GM12878 (cell line): ENCODE results near the gene BBS1. TPM values are rescaled to one million over a fixed set of nuclear protein-coding genes. Genes with fewer than 3 reads are reported as not detected.

ENCODE experiments used
- ATAC-seq: fragments of 200-7000 bp; cut with Tn5 transposase; 3 replicates; pipeline ENCODE4 v1.9.1; 2020; ENCODE audit warnings: mild to moderate bottlenecking, moderate library complexity
- BruUV-seq: library from RNA; stranded (reverse); fragments of 400-500 nt; replicated peaks from 2 replicates; lab custom pipeline; 2021; lab: Mats Ljungman, UMichigan
- CTCF ChIA-PET: fragments of 300-600 bp; sonication (Branson Sonifier 250); formaldehyde crosslinking; extraction: SDS; loops from one replicate; lab custom pipeline; 2021; ENCODE audit warnings: inconsistent platforms; lab: Yijun Ruan, JAX
- POLR2A ChIA-PET: fragments of 350-600 bp; formaldehyde crosslinking; extraction: SDS; loops from one replicate; lab custom pipeline; 2021; ENCODE audit warnings: inconsistent platforms; lab: Charles Lee
- RAD21 ChIA-PET: fragments of 300-600 bp; sonication (Branson Sonifier 250); formaldehyde crosslinking; loops from one replicate; lab custom pipeline; 2023; ENCODE audit warnings: antibody characterized with exemption; ENCODE audit not compliant: unreplicated experiment; lab: Charles Lee
- SMC1A ChIA-PET: fragments of 300-600 bp; sonication (Branson Sonifier 250); formaldehyde crosslinking; loops from one replicate; lab custom pipeline; 2023; ENCODE audit not compliant: unreplicated experiment, uncharacterized antibody; lab: Charles Lee
- DNase-seq: peaks from one replicate; pipeline ENCODE4 v3.0.0-alpha.2; 2011; ENCODE audit warnings: low read depth, low spot score
- FAIRE-seq: peaks from 3 replicates; lab custom pipeline; 2011; peaks lifted over from hg19 to GRCh38; lab: Jason Lieb, UNC
- H2AFZ ChIP-seq: 2 replicates; pipeline ENCODE4 v1.6.0; 2011; ENCODE audit warnings: low read depth, low read length, control low read depth; ENCODE audit not compliant: control insufficient read depth
- H3K27ac ChIP-seq: 2 replicates; pipeline ENCODE4 v1.5.1; 2011; ENCODE audit warnings: control low read depth; ENCODE audit not compliant: control insufficient read depth, insufficient read depth
- H3K27me3 ChIP-seq, 2 experiments: replicated peaks in 1 of 2; 2 replicates each; pipeline versions ENCODE4 v1.6.0 to v1.6.1; 2011; ENCODE audit warnings: low read length in 1 of 2; ENCODE audit not compliant: control insufficient read depth in 2 of 2, insufficient read depth in 2 of 2
- H3K36me3 ChIP-seq, 2 experiments: 2 replicates each; pipeline ENCODE4 v1.5.1; 2011; ENCODE audit warnings: low read length in 1 of 2; ENCODE audit not compliant: control insufficient read depth in 2 of 2, insufficient read depth in 2 of 2
- H3K4me1 ChIP-seq: 2 replicates; pipeline ENCODE4 v1.6.1; 2011; ENCODE audit warnings: mild to moderate bottlenecking, low read length, moderate library complexity, mixed read lengths; ENCODE audit not compliant: control insufficient read depth, insufficient read depth
- H3K4me2 ChIP-seq: 2 replicates; pipeline ENCODE4 v1.6.0; 2011; ENCODE audit warnings: control low read depth; ENCODE audit not compliant: control insufficient read depth, insufficient read depth
- H3K4me3 ChIP-seq: fragments of 200-600 bp; sonication (generic); 2 replicates; pipeline ENCODE4 v1.5.1; 2016
- H3K79me2 ChIP-seq: 2 replicates; pipeline ENCODE4 v1.6.0; 2011; ENCODE audit warnings: low read length; ENCODE audit not compliant: control insufficient read depth, insufficient read depth
- H3K9ac ChIP-seq: 2 replicates; pipeline ENCODE4 v1.8.0; 2011; ENCODE audit warnings: low read length, control low read depth, mixed read lengths; ENCODE audit not compliant: control insufficient read depth, insufficient read depth
- H3K9me3 ChIP-seq: replicated peaks from 3 replicates; pipeline ENCODE4 v1.5.1; 2011; ENCODE audit warnings: mild to moderate bottlenecking, low read length; ENCODE audit not compliant: control insufficient read depth, insufficient read depth
- H4K20me1 ChIP-seq: 2 replicates; pipeline ENCODE4 v1.6.0; 2011; ENCODE audit not compliant: control insufficient read depth, insufficient read depth
- BACH1 ChIP-seq: fragments of 450-650 bp; IDR thresholded peaks from 2 replicates; pipeline ENCODE4 v1.6.1; 2017; ENCODE audit warnings: mild to moderate bottlenecking, borderline replicate concordance
- BHLHE40 ChIP-seq, 2 experiments: fragments of 450-650 bp in 1 of 2; IDR thresholded peaks; 2 replicates each; pipeline ENCODE4 v1.6.1; 2011 to 2017; ENCODE audit warnings: low read depth in 2 of 2, borderline replicate concordance in 1 of 2, improper control_type of control experiment in 1 of 2, low read length in 1 of 2, mild to moderate bottlenecking in 1 of 2
- BMI1 ChIP-seq: fragments of 450-650 bp; IDR thresholded peaks from 2 replicates; pipeline ENCODE4 v1.6.1; 2016; ENCODE audit warnings: mild to moderate bottlenecking, moderate library complexity, borderline replicate concordance
- CREM ChIP-seq: IDR thresholded peaks from 2 replicates; pipeline ENCODE4 v1.6.1; 2014; ENCODE audit warnings: antibody characterized with exemption, low read depth
- GATAD2B ChIP-seq: fragments of 450-650 bp; conservative IDR thresholded peaks from 2 replicates; pipeline ENCODE4 v1.6.1; 2017; ENCODE audit warnings: low read depth, mild to moderate bottlenecking, moderate library complexity
- MAX ChIP-seq: IDR thresholded peaks from 2 replicates; pipeline ENCODE4 v1.6.1; 2012; ENCODE audit warnings: low read depth, low read length, improper control_type of control experiment
- MEF2B ChIP-seq: fragments of 450-650 bp; IDR thresholded peaks from 2 replicates; pipeline ENCODE4 v1.6.1; 2018; ENCODE audit warnings: mild to moderate bottlenecking, moderate library complexity; ENCODE audit not compliant: partially characterized antibody, poor library complexity, severe bottlenecking
- MYB ChIP-seq: fragments of 150-350 bp; IDR thresholded peaks from 2 replicates; pipeline ENCODE4 v1.6.1; 2014; ENCODE audit warnings: mild to moderate bottlenecking, low read depth, low read length, borderline replicate concordance
- SIN3A ChIP-seq: IDR thresholded peaks from 2 replicates; pipeline ENCODE4 v1.6.1; 2012; ENCODE audit warnings: low read depth, low read length, improper control_type of control experiment
- SMC3 ChIP-seq: IDR thresholded peaks from 2 replicates; pipeline ENCODE4 v1.6.1; 2011; ENCODE audit warnings: low read length, improper control_type of control experiment, borderline replicate concordance
- SRF ChIP-seq, 2 experiments: IDR thresholded peaks; 2 replicates each; pipeline ENCODE4 v1.6.1; 2011; ENCODE audit warnings: low read depth in 2 of 2, low read length in 2 of 2, mild to moderate bottlenecking in 1 of 2, moderate library complexity in 1 of 2
- TCF12 ChIP-seq: IDR thresholded peaks from 2 replicates; pipeline ENCODE4 v1.6.1; 2011; ENCODE audit warnings: low read depth, mild to moderate bottlenecking, low read length
- TCF3 ChIP-seq: IDR thresholded peaks from 2 replicates; pipeline ENCODE4 v1.6.1; 2012; ENCODE audit warnings: low read depth, mild to moderate bottlenecking, low read length, borderline replicate concordance; ENCODE audit not compliant: insufficient read depth
- ZZZ3 ChIP-seq: IDR thresholded peaks from 2 replicates; pipeline ENCODE4 v1.6.1; 2011; ENCODE audit warnings: low read depth; ENCODE audit not compliant: control insufficient read depth, insufficient read length
- WGBS: methylation state at CpG from one replicate; pipeline ENCODE4 v1.1.6; 2016; ENCODE audit warnings: low lambda C conversion rate; ENCODE audit not compliant: insufficient replicate concordance, insufficient coverage; ENCODE audit errors: missing lambda C conversion rate; 5-methylcytosine and 5-hydroxymethylcytosine counted together
- in situ Hi-C: fragments of 300-500 bp; cut with MboI; formaldehyde crosslinking; loops from 9 replicates; pipeline ENCODE4 v1.14.3; 2018; ENCODE audit warnings: mixed read lengths
- intact Hi-C: fragments of 100-400 bp; cut with micrococcal nuclease; formaldehyde crosslinking; loops from one replicate; pipeline ENCODE4 v1.14.2; 2022; ENCODE audit not compliant: unreplicated experiment
- polyA plus RNA-seq, 11 experiments: library from polyadenylated mRNA; depleted of rRNA in 4 of 11; unstranded in 6 of 11; stranded (reverse) in 5 of 11; fragments of >200 nt; fragmentation: Nextera tagmentation in 4 of 11; fragmentation: Illumina TruSeq in 1 of 11; extraction: Ambion mirVana in 4 of 11; extraction: Trizol in 1 of 11; gene quantifications; 1 replicate in 1 of 11; 2 replicates in 10 of 11; pipeline versions ENCODE4 v1.2.1 to v1.2.3, GENCODE V29; 2011 to 2016; ENCODE audit warnings: inconsistent platforms in 2 of 11, missing spikeins in 2 of 11, low read depth in 1 of 11
- total RNA-seq, 4 experiments: library from RNA; depleted of rRNA in 3 of 4; stranded (reverse); fragments of >200 nt in 3 of 4; fragmentation: Illumina TruSeq in 1 of 4; extraction: Trizol in 1 of 4; gene quantifications; 2 replicates each; pipeline versions ENCODE4 v1.2.1 to v1.2.3, GENCODE V29; 2013 to 2021
- TF ChIP-seq, protein P1 (sequence below): IDR thresholded peaks from 2 replicates; pipeline ENCODE4 v1.6.1; 2011; ENCODE audit warnings: mild to moderate bottlenecking, low read depth, low read length, moderate library complexity; ENCODE audit not compliant: insufficient replicate concordance
- TF ChIP-seq, protein P2 (sequence below): IDR thresholded peaks from 2 replicates; pipeline ENCODE4 v1.6.1; 2011; ENCODE audit warnings: low read depth, low read length, improper control_type of control experiment, borderline replicate concordance

The BBS1 gene
- total and polyA plus RNA-seq, 10 of the 15 experiments (the other 5 are each of a cell fraction or from before 2014, with no cell fraction given): 2.5 to 14.7 (median 8.7) TPM

DNA sequence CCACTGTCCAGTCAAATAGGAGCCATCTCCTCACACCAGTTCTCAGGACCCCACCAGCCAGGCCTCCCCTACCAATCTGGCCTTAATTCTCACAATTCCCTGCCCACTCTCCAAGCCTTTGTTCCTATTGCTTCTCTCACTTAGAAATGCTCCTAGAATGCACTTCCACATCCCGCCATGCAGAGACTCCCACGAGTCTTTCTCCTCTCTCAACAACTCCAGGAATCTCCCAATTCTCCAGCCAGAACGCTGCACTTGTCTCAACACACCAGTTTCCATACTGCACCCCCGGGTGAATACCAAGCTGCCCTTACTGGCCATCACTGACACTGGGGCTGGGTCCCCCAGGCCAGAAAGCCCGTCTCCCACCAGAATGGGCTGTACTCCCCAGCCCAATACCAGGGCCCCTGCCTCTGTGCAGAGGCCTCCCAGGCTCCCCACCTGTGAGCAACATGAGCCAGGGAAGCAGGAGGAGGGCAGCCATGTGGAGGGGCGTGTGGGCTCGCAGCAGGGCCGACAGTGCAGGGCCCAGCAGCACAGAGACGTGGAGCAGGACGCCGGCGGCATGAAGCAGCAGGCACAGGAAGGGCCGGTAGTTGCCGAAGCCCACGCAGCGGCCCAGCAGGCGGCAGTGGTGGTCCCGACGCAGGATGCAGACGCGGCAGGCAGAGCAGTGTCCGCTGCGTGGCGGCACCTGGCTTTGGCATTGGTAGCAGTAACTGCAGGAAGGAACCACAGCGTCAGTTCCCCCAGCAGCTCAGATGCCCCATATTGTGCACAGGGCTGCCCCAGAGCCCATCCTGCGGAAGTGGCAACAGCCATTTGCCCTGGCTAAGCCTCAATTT, 33.0 kb downstream of the BBS1 start:
- ATAC-seq (peak; percentile 65), DNase-seq (peak; percentile 38), FAIRE-seq (peak; percentile 23)
- POLR2A ChIA-PET: interaction anchor here (3.0 to 4.0 kb wide), 2 partner anchors 77 to 134 kb away, joined by 13 to 26 read pairs; partner anchors contain the start of genes PELI3 and RBM4B
- Histone ChIP-seq H3K4me1 (peaks cover 10% of the 10 kb centered on the region), H4K20me1 (no peaks in the 10 kb centered on the region), H3K27ac (no peak overlapping the region; the same call in 1 of the 2 replicates), H3K4me2 (peak overlapping the region; percentile 82), H3K79me2 (peaks cover 2% of the 10 kb centered on the region), H3K27me3 (no peaks in the 10 kb centered on the region), H3K9ac (peak overlapping the region; percentile 54), H3K4me3 (peak overlapping the region; percentile 9; the same call in 1 of the 2 replicates), H3K36me3 (peaks cover 0 to 3% of the 10 kb centered on the region in 2 experiments; a peak in 1 of 4 replicates), H3K9me3 (no peaks in the 10 kb centered on the region), H2AFZ (peak overlapping the region; percentile 67)
- RAD21 ChIA-PET: interaction anchor here (0.6 to 1.0 kb wide), 3 partner anchors 49 to 157 kb away, joined by 3 to 5 read pairs (median 3); partner anchors contain the start of genes CCDC87 and CCS
- SMC1A ChIA-PET: interaction anchor here (0.5 to 5.6 kb wide), 3 partner anchors 94 to 181 kb away, joined by 3 to 37 read pairs (median 4); partner anchors contain the start of gene RBM4B
- no TSS peak for BruUV-seq
- 31% methylated on average over 19 of the region's 26 CpGs for WGBS
- in situ Hi-C loops: no loop called here
- CTCF ChIA-PET: interaction anchor here (0.6 to 4.3 kb wide), 3 partner anchors 95 to 135 kb away, joined by 3 to 32 read pairs (median 4); partner anchors contain the start of genes RBM4 and RBM4B
- intact Hi-C loops: no loop called here
- TF ChIP-seq GATAD2B (0 out of 2 replicates have a peak, but pooled peaks have one; percentile 38), TCF12 (0 out of 2 replicates have a peak, but pooled peaks have one; percentile 31), BMI1 (no peak), BHLHE40 (IDR thresholded peaks at IDR 0.05; ENCODE audit: borderline replicate concordance in 1 of 2, low read depth in 2 of 2, low read length in 1 of 2) (peak; percentile 39 to 58; a peak in 1 of 4 replicates), MYB (no peak), ZZZ3 (no peak), TCF3 (0 out of 2 replicates have a peak, but pooled peaks have one; percentile 34), MEF2B (no peak), MAX (peak; percentile 68), SIN3A (0 out of 2 replicates have a peak, but pooled peaks have one; percentile 43), CREM (peak; percentile 59; the same call in 1 of the 2 replicates), SRF (IDR thresholded peaks at IDR 0.05; ENCODE audit: low read depth in 2 of 2, low read length in 2 of 2) (no peak), SMC3 (peak; percentile 65), BACH1 (0 out of 2 replicates have a peak, but pooled peaks have one; percentile 37)
- TF ChIP-seq, protein P1, sequence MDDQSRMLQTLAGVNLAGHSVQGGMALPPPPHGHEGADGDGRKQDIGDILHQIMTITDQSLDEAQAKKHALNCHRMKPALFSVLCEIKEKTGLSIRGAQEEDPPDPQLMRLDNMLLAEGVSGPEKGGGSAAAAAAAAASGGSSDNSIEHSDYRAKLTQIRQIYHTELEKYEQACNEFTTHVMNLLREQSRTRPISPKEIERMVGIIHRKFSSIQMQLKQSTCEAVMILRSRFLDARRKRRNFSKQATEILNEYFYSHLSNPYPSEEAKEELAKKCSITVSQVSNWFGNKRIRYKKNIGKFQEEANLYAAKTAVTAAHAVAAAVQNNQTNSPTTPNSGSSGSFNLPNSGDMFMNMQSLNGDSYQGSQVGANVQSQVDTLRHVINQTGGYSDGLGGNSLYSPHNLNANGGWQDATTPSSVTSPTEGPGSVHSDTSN: no peak
- TF ChIP-seq, protein P2, sequence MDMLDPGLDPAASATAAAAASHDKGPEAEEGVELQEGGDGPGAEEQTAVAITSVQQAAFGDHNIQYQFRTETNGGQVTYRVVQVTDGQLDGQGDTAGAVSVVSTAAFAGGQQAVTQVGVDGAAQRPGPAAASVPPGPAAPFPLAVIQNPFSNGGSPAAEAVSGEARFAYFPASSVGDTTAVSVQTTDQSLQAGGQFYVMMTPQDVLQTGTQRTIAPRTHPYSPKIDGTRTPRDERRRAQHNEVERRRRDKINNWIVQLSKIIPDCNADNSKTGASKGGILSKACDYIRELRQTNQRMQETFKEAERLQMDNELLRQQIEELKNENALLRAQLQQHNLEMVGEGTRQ: no peak
